ENCODE results near the gene EGR2. TPM values are rescaled to one million over a fixed set of nuclear protein-coding genes. Genes with fewer than 3 reads are reported as not detected.

Gene EGR2
- polyA plus RNA-seq, result under 1 TPM; 0.28 to 0.80 (median 0.29) TPM

GRCh38 chr10:62816331-62817120, at the start of gene EGR2:
Gene EGR2 (minus strand): TSS chr10:62816366. CDS start chr10:62816029, 337 bp downstream.
- H3K4me1 Mint-ChIP-seq, result peaks cover 50 to 64% of the 10 kb centered on the region in 2 donors
- H3K4me3 Mint-ChIP-seq, result peak within 1 kb of the TSS; percentile 93 to 100 (median 98)
- peaks cover 11 to 31% (median 25%) of the 10 kb centered on the region in 3 donors for H3K27me3 Mint-ChIP-seq (ENCODE audit: low read depth in 3 of 3)
- DNase-seq, result peak; percentile 95 to 96 (median 95)
- H3K36me3 Mint-ChIP-seq, result peaks cover 0 to 3% (median 0%) of the 10 kb centered on the region in 3 donors
- no peaks in the 10 kb centered on the region for H3K9me3 Mint-ChIP-seq
- H3K27ac Mint-ChIP-seq, result peak within 1 kb of the TSS; percentile 95 to 99 (median 97)

- Mint-ChIP-seq H3K36me3 (peaks cover 0 to 5% (median 0%) of the 10 kb centered on the region in 3 donors), H3K4me3 (no peak overlapping the region), H3K27ac (no peak overlapping the region)
Measured at GRCh38 chr10:62862447-62862846, 46.3 kb upstream of the EGR2 start.

GRCh38 chr10:62861507-62861906, 45.3 kb upstream of the EGR2 start:
- H3K27ac Mint-ChIP-seq, result peak overlapping the region in 1 of 6 donors; percentile 41
- H3K27me3 Mint-ChIP-seq (ENCODE audit: low read depth in 3 of 3), result peaks cover 0 to 3% (median 3%) of the 10 kb centered on the region in 3 donors

More at GRCh38 chr10:62862447-62862846, 46.3 kb upstream of the EGR2 start:
- Mint-ChIP-seq H3K4me1 (peaks cover 14 to 25% of the 10 kb centered on the region in 2 donors), H3K27me3 (ENCODE audit: low read depth in 3 of 3) (peaks cover 0 to 3% (median 3%) of the 10 kb centered on the region in 3 donors), H3K9me3 (no peaks in the 10 kb centered on the region)
- DNase-seq, result no peak

GRCh38 chr10:62860946-62861345, 44.8 kb upstream of the EGR2 start:
- Mint-ChIP-seq H3K27ac (no peak overlapping the region), H3K27me3 (ENCODE audit: low read depth in 3 of 3) (peaks cover 0 to 7% (median 3%) of the 10 kb centered on the region in 3 donors), H3K9me3 (no peaks in the 10 kb centered on the region), H3K36me3 (peaks cover 0 to 5% (median 0%) of the 10 kb centered on the region in 3 donors), H3K4me1 (peaks cover 29 to 40% of the 10 kb centered on the region in 2 donors), H3K4me3 (no peak overlapping the region)
- no peak for DNase-seq

More at GRCh38 chr10:62861507-62861906, 45.3 kb upstream of the EGR2 start:
- peaks cover 0 to 5% (median 0%) of the 10 kb centered on the region in 3 donors for H3K36me3 Mint-ChIP-seq
- no peaks in the 10 kb centered on the region for H3K9me3 Mint-ChIP-seq
- peaks cover 23 to 34% of the 10 kb centered on the region in 2 donors for H3K4me1 Mint-ChIP-seq
- DNase-seq, result no peak
- H3K4me3 Mint-ChIP-seq, result no peak overlapping the region

GRCh38 chr10:62858364-62858763, 42.2 kb upstream of the EGR2 start:
- peaks cover 0 to 5% (median 0%) of the 10 kb centered on the region in 3 donors for H3K36me3 Mint-ChIP-seq
- H3K4me3 Mint-ChIP-seq, result no peak overlapping the region
- no peaks in the 10 kb centered on the region for H3K9me3 Mint-ChIP-seq
- peaks cover 54 to 66% of the 10 kb centered on the region in 2 donors for H3K4me1 Mint-ChIP-seq
- H3K27ac Mint-ChIP-seq, result no peak overlapping the region
- no peak for DNase-seq
- H3K27me3 Mint-ChIP-seq (ENCODE audit: low read depth in 3 of 3), result peaks cover 0 to 15% (median 0%) of the 10 kb centered on the region in 3 donors

- peak overlapping the region; percentile 14 to 89 (median 56) for H3K27ac Mint-ChIP-seq
Measured at GRCh38 chr10:62856021-62856420, 39.9 kb upstream of the EGR2 start.

GRCh38 chr10:62853710-62854109, 37.5 kb upstream of the EGR2 start:
- Mint-ChIP-seq H3K4me1 (peaks cover 72 to 73% of the 10 kb centered on the region in 2 donors), H3K27me3 (ENCODE audit: low read depth in 3 of 3) (peaks cover 0 to 19% (median 0%) of the 10 kb centered on the region in 3 donors), H3K27ac (peak overlapping the region; percentile 73 to 92 (median 87)), H3K9me3 (peaks cover 0 to 5% (median under 1%) of the 10 kb centered on the region in 6 donors), H3K36me3 (peaks cover 0 to 6% (median 3%) of the 10 kb centered on the region in 3 donors), H3K4me3 (peak overlapping the region; percentile 41 to 75 (median 68))
- DNase-seq, result peak; percentile 57 to 70 (median 65)

More at GRCh38 chr10:62856021-62856420, 39.9 kb upstream of the EGR2 start:
- H3K4me3 Mint-ChIP-seq, result peak overlapping the region; percentile 41 to 80 (median 51)
- DNase-seq, result peak; percentile 60 to 71 (median 62)
- H3K27me3 Mint-ChIP-seq (ENCODE audit: low read depth in 3 of 3), result peaks cover 0 to 21% (median 0%) of the 10 kb centered on the region in 3 donors
- H3K9me3 Mint-ChIP-seq, result no peaks in the 10 kb centered on the region
- peaks cover 70 to 74% of the 10 kb centered on the region in 2 donors for H3K4me1 Mint-ChIP-seq
- H3K36me3 Mint-ChIP-seq, result no peaks in the 10 kb centered on the region

- H3K27ac Mint-ChIP-seq, result peak overlapping the region; percentile 73 to 92 (median 87)
Measured at GRCh38 chr10:62852961-62853702, 37.0 kb upstream of the EGR2 start.

GRCh38 chr10:62851442-62851841, 35.3 kb upstream of the EGR2 start:
- peak in 2 of 3 donors; percentile 11 to 24 for DNase-seq
- Mint-ChIP-seq H3K36me3 (peaks cover 3 to 16% (median 8%) of the 10 kb centered on the region in 3 donors), H3K9me3 (peaks cover 0 to 22% (median 11%) of the 10 kb centered on the region in 6 donors), H3K27ac (peak overlapping the region; percentile 9 to 73 (median 42)), H3K27me3 (ENCODE audit: low read depth in 3 of 3) (peaks cover 0 to 18% (median 0%) of the 10 kb centered on the region in 3 donors), H3K4me3 (peak overlapping the region in 1 of 5 donors; percentile 52), H3K4me1 (peaks cover 60% of the 10 kb centered on the region in 2 donors)

More at GRCh38 chr10:62852961-62853702, 37.0 kb upstream of the EGR2 start:
- H3K4me3 Mint-ChIP-seq, result peak overlapping the region; percentile 41 to 75 (median 68)
- peaks cover 0 to 18% (median 0%) of the 10 kb centered on the region in 3 donors for H3K27me3 Mint-ChIP-seq (ENCODE audit: low read depth in 3 of 3)
- H3K4me1 Mint-ChIP-seq, result peaks cover 72 to 73% of the 10 kb centered on the region in 2 donors
- peaks cover 0 to 8% (median 3%) of the 10 kb centered on the region in 6 donors for H3K9me3 Mint-ChIP-seq
- H3K36me3 Mint-ChIP-seq, result peaks cover 0 to 10% (median 3%) of the 10 kb centered on the region in 3 donors
- peak; percentile 70 to 73 (median 71) for DNase-seq

GRCh38 chr10:62850646-62851045, 34.5 kb upstream of the EGR2 start:
- peaks cover 0 to 22% (median 11%) of the 10 kb centered on the region in 6 donors for H3K9me3 Mint-ChIP-seq
- DNase-seq, result no peak
- peaks cover 0 to 11% (median 0%) of the 10 kb centered on the region in 3 donors for H3K27me3 Mint-ChIP-seq (ENCODE audit: low read depth in 3 of 3)
- H3K27ac Mint-ChIP-seq, result peak overlapping the region in 3 of 6 donors; percentile 3 to 73 (median 20)
- no peak overlapping the region for H3K4me3 Mint-ChIP-seq
- H3K4me1 Mint-ChIP-seq, result peaks cover 52% of the 10 kb centered on the region in 2 donors
- H3K36me3 Mint-ChIP-seq, result peaks cover 3 to 16% (median 8%) of the 10 kb centered on the region in 3 donors

GRCh38 chr10:62847433-62847832, 31.3 kb upstream of the EGR2 start:
- Mint-ChIP-seq H3K36me3 (peaks cover 3 to 16% (median 8%) of the 10 kb centered on the region in 3 donors), H3K27ac (no peak overlapping the region), H3K27me3 (ENCODE audit: low read depth in 3 of 3) (peaks cover 0 to 2% (median 0%) of the 10 kb centered on the region in 3 donors), H3K9me3 (peaks cover 0 to 22% (median 11%) of the 10 kb centered on the region in 6 donors), H3K4me1 (peaks cover 23 to 33% of the 10 kb centered on the region in 2 donors), H3K4me3 (no peak overlapping the region)
- no peak for DNase-seq

GRCh38 chr10:62844280-62845011, 28.3 kb upstream of the EGR2 start:
- peaks cover 1 to 2% (median 2%) of the 10 kb centered on the region in 3 donors for H3K27me3 Mint-ChIP-seq (ENCODE audit: low read depth in 3 of 3)
- H3K4me3 Mint-ChIP-seq, result no peak overlapping the region
- peaks cover 3 to 15% (median 7%) of the 10 kb centered on the region in 3 donors for H3K36me3 Mint-ChIP-seq
- peaks cover 2 to 14% of the 10 kb centered on the region in 2 donors for H3K4me1 Mint-ChIP-seq
- peaks cover 0 to 22% (median 11%) of the 10 kb centered on the region in 6 donors for H3K9me3 Mint-ChIP-seq
- H3K27ac Mint-ChIP-seq, result peak overlapping the region in 2 of 6 donors; percentile 19 to 37
- no peak for DNase-seq

All from immature natural killer cell (primary cell).